HepG2 (cell line): ENCODE measurements around the gene SERINC4. TPM values are rescaled to one million over a fixed set of nuclear protein-coding genes. Genes with fewer than 3 reads are reported as not detected.

Source experiments
- ARID2 ChIP-seq: sonication (generic); formaldehyde crosslinking; IDR thresholded peaks from 2 replicates; pipeline ENCODE4 v1.8.1; 2022; ENCODE audit warnings: mild to moderate bottlenecking, missing genetic modification reagents, borderline replicate concordance
- CBX2 ChIP-seq, 2 experiments: fragments of 200-600 bp in 1 of 2; sonication (generic); formaldehyde crosslinking in 1 of 2; IDR thresholded peaks; 2 replicates each; pipeline versions ENCODE4 v1.7.0 to v1.8.1; 2018 to 2022; ENCODE audit warnings: low read depth in 2 of 2, low read length in 1 of 2, mild to moderate bottlenecking in 1 of 2, missing genetic modification reagents in 1 of 2
- CC2D1A ChIP-seq: sonication (generic); formaldehyde crosslinking; IDR thresholded peaks from 2 replicates; pipeline ENCODE4 v1.8.1; 2023; ENCODE audit warnings: mild to moderate bottlenecking, missing genetic modification reagents
- CEBPG ChIP-seq: IDR thresholded peaks from 2 replicates; pipeline ENCODE4 v1.6.1; 2016
- EP300 ChIP-seq, 3 experiments: sonication (generic) in 1 of 3; formaldehyde crosslinking in 1 of 3; IDR thresholded peaks; 2 replicates each; pipeline versions ENCODE4 v1.5.1 to v1.6.1; 2011 to 2020; ENCODE audit warnings: low read depth in 2 of 3, low read length in 2 of 3, borderline replicate concordance in 1 of 3, improper control_type of control experiment in 1 of 3, mild to moderate bottlenecking in 1 of 3, missing genetic modification reagents in 1 of 3, moderate library complexity in 1 of 3
- ETV5 ChIP-seq: IDR thresholded peaks from 2 replicates; pipeline ENCODE4 v1.6.1; 2018; ENCODE audit warnings: missing biosample characterization, missing genetic modification reagents, inconsistent platforms, borderline replicate concordance
- HES4 ChIP-seq: sonication (generic); formaldehyde crosslinking; IDR thresholded peaks from 2 replicates; pipeline ENCODE4 v1.9.0; 2021; ENCODE audit warnings: mild to moderate bottlenecking, missing genetic modification reagents, borderline replicate concordance
- MATR3 ChIP-seq: sonication (generic); formaldehyde crosslinking; IDR thresholded peaks from 2 replicates; pipeline ENCODE4 v1.4.0; 2020; ENCODE audit warnings: missing genetic modification reagents
- MXD4 ChIP-seq: IDR thresholded peaks from 2 replicates; pipeline ENCODE4 v1.6.1; 2016; ENCODE audit warnings: mild to moderate bottlenecking, missing biosample characterization, missing genetic modification reagents
- NFRKB ChIP-seq: fragments of 450-650 bp; IDR thresholded peaks from 2 replicates; pipeline ENCODE4 v1.6.1; 2017
- PLSCR1 ChIP-seq: sonication (generic); formaldehyde crosslinking; IDR thresholded peaks from 2 replicates; pipeline ENCODE4 v1.5.0; 2020; ENCODE audit warnings: missing genetic modification reagents, mild to moderate bottlenecking, borderline replicate concordance
- SIN3A ChIP-seq: IDR thresholded peaks from 2 replicates; pipeline ENCODE4 v1.6.1; 2011; ENCODE audit warnings: low read depth, mild to moderate bottlenecking, control low read depth, low read length, borderline replicate concordance
- SIN3B ChIP-seq: fragments of 150-350 bp; IDR thresholded peaks from 2 replicates; pipeline ENCODE4 v1.6.1; 2014; ENCODE audit warnings: low read length
- SIX1 ChIP-seq: sonication (generic); formaldehyde crosslinking; IDR thresholded peaks from 2 replicates; pipeline ENCODE4 v1.4.0; 2020; ENCODE audit warnings: missing genetic modification reagents, borderline replicate concordance
- STAG1 ChIP-seq: sonication (generic); formaldehyde crosslinking; IDR thresholded peaks from 2 replicates; pipeline ENCODE4 v1.4.0; 2020; ENCODE audit warnings: missing genetic modification reagents
- ZNF24 ChIP-seq: fragments of 450-650 bp; IDR thresholded peaks from 2 replicates; pipeline ENCODE4 v1.6.1; 2017; ENCODE audit warnings: antibody characterized with exemption, mild to moderate bottlenecking
- ZNF317 ChIP-seq: sonication (generic); formaldehyde crosslinking; IDR thresholded peaks from 2 replicates; pipeline ENCODE4 v1.5.0; 2020; ENCODE audit warnings: mild to moderate bottlenecking, missing genetic modification reagents
- ZNF572 ChIP-seq: sonication (generic); formaldehyde crosslinking; IDR thresholded peaks from 2 replicates; pipeline ENCODE4 v1.5.1; 2020; ENCODE audit warnings: mild to moderate bottlenecking, missing genetic modification reagents
- ZNF710 ChIP-seq: sonication (generic); formaldehyde crosslinking; IDR thresholded peaks from 2 replicates; pipeline ENCODE4 v1.5.0; 2020; ENCODE audit warnings: mild to moderate bottlenecking, missing genetic modification reagents, borderline replicate concordance
- ZNF788 ChIP-seq: sonication (generic); formaldehyde crosslinking; IDR thresholded peaks from 2 replicates; pipeline ENCODE4 v1.5.0; 2020; ENCODE audit warnings: mild to moderate bottlenecking, missing genetic modification reagents, borderline replicate concordance
- polyA plus RNA-seq, 8 experiments: library from polyadenylated mRNA; depleted of rRNA in 3 of 8; stranded (reverse) in 7 of 8; unstranded in 1 of 8; fragments of >200 nt; fragmentation: Illumina TruSeq in 4 of 8; extraction: Trizol in 4 of 8; gene quantifications; 2 replicates each; pipeline versions ENCODE4 v1.2.1 to v1.2.3, GENCODE V29; 2011 to 2016; ENCODE audit warnings: low read depth in 4 of 8, missing spikeins in 1 of 8, mixed read lengths in 1 of 8; ENCODE audit not compliant: insufficient read depth in 1 of 8
- total RNA-seq, 5 experiments: library from RNA; depleted of rRNA; stranded (reverse); fragments of >200 nt; fragmentation: Illumina TruSeq; extraction: Trizol; gene quantifications; 2 replicates each; pipeline ENCODE4 v1.2.3, GENCODE V29; 2016; ENCODE audit warnings: low read depth in 1 of 5
- TF ChIP-seq, protein P1 (sequence below): IDR thresholded peaks from 2 replicates; pipeline ENCODE4 v1.6.1; 2016; ENCODE audit warnings: low read depth, control low read depth
- TF ChIP-seq, protein P2 (sequence below): sonication (generic); formaldehyde crosslinking; conservative IDR thresholded peaks from 2 replicates; pipeline ENCODE4 v1.4.0; 2020; ENCODE audit warnings: missing genetic modification reagents

Gene SERINC4
- total and polyA plus RNA-seq, 2 of the 13 experiments (the other 11 are each of a cell fraction or from before 2014, with no cell fraction given) = not detected

DNA sequence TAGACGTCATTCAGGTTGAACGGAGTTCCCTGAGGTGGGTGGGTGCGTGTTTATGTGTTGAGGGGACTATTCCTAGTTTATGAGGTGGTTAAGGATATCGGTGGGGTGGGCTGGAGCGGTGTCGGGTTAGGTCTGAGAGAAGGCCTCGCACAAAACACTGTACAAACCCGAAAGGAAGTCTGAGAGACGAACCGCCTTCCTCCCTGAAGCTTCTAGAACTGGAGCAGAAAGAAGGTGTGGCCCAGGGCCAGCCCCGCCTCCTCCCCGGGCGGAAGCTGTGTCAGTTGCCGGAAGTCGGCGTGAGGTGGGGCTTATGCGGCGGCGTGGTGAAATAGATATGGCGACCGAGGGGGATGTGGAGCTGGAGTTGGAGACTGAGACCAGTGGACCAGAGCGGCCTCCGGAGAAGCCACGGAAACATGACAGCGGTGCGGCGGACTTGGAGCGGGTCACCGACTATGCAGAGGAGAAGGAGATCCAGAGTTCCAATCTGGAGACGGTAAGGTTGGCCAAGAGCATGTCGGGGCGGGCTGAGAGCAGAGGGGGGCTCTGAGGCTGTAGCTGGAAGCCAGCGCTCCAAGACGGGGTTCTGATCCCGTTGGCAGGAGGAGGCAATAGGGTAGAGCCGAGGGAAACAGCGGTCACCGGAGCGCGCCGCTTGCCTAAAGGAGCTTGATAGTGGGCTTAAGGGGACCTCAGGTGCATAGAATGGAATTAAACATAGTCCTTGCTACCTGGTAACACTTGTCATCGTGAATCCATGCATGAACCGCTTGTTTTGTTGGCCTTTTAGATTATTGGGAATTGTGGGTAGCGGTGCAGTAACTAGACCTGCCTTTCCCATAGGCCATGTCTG, 494 bp upstream of the SERINC4 start, which contains the start of gene HYPK (continued):
- no peak for TF ChIP-seq HES4 (CRISPR knock-in tag)
- no peak for TF ChIP-seq SIN3B
- TF ChIP-seq, protein P1, sequence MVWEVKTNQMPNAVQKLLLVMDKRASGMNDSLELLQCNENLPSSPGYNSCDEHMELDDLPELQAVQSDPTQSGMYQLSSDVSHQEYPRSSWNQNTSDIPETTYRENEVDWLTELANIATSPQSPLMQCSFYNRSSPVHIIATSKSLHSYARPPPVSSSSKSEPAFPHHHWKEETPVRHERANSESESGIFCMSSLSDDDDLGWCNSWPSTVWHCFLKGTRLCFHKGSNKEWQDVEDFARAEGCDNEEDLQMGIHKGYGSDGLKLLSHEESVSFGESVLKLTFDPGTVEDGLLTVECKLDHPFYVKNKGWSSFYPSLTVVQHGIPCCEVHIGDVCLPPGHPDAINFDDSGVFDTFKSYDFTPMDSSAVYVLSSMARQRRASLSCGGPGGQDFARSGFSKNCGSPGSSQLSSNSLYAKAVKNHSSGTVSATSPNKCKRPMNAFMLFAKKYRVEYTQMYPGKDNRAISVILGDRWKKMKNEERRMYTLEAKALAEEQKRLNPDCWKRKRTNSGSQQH (CRISPR knock-in tag) = no peak
- TF ChIP-seq MATR3 = no peak
- no peak for TF ChIP-seq ARID2 (CRISPR knock-in tag)
- peak in 1 of 2 experiments; percentile 35; a peak in 1 of 4 replicates for TF ChIP-seq EP300 (IDR thresholded peaks at IDR 0.05; ENCODE audit: low read depth in 2 of 2, low read length in 2 of 2)
- TF ChIP-seq EP300 (CRISPR knock-in tag; IDR thresholded peaks at IDR 0.05; ENCODE audit: borderline replicate concordance) = no peak
- TF ChIP-seq MXD4 (CRISPR knock-in tag) = peak; percentile 71; the same call in 1 of the 2 replicates
- peak; percentile 49; the same call in 1 of the 2 replicates for TF ChIP-seq ZNF788 (CRISPR knock-in tag)
- TF ChIP-seq, protein P2, sequence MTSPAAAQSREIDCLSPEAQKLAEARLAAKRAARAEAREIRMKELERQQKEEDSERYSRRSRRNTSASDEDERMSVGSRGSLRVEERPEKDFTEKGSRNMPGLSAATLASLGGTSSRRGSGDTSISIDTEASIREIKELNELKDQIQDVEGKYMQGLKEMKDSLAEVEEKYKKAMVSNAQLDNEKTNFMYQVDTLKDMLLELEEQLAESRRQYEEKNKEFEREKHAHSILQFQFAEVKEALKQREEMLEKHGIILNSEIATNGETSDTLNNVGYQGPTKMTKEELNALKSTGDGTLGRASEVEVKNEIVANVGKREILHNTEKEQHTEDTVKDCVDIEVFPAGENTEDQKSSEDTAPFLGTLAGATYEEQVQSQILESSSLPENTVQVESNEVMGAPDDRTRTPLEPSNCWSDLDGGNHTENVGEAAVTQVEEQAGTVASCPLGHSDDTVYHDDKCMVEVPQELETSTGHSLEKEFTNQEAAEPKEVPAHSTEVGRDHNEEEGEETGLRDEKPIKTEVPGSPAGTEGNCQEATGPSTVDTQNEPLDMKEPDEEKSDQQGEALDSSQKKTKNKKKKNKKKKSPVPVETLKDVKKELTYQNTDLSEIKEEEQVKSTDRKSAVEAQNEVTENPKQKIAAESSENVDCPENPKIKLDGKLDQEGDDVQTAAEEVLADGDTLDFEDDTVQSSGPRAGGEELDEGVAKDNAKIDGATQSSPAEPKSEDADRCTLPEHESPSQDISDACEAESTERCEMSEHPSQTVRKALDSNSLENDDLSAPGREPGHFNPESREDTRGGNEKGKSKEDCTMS (CRISPR knock-in tag) = no peak
- TF ChIP-seq PLSCR1 (CRISPR knock-in tag) = no peak
- TF ChIP-seq CEBPG (CRISPR knock-in tag) = peak; percentile 21; the same call in 1 of the 2 replicates
- TF ChIP-seq ZNF710 (CRISPR knock-in tag) = 0 out of 2 replicates have a peak, but pooled peaks have one; percentile 43
- TF ChIP-seq CC2D1A = no peak
- TF ChIP-seq ZNF317 (CRISPR knock-in tag) = 0 out of 2 replicates have a peak, but pooled peaks have one; percentile 60
- TF ChIP-seq ZNF572 (CRISPR knock-in tag) = no peak
- TF ChIP-seq SIN3A = peak; percentile 77; the same call in 1 of the 2 replicates
- TF ChIP-seq SIX1 (CRISPR knock-in tag) = peak; percentile 45; the same call in 1 of the 2 replicates
- no peak for TF ChIP-seq NFRKB
- TF ChIP-seq ETV5 = peak; percentile 68
- no peak for TF ChIP-seq ZNF24
- no peak for TF ChIP-seq STAG1
- no peak for TF ChIP-seq CBX2 (IDR thresholded peaks at IDR 0.05; ENCODE audit: low read depth, low read length)
- no peak for TF ChIP-seq CBX2 (CRISPR knock-in tag; IDR thresholded peaks at IDR 0.05; ENCODE audit: low read depth)
